ENCODE data around the gene BORCS8.

- no peak for TF ChIP-seq CTCF (IDR thresholded peaks at IDR 0.05)
- TF ChIP-seq POLR2A (IDR thresholded peaks at IDR 0.05): no peak
These were observed 36.3 kb downstream of the BORCS8 start for GRCh38 chr19:19155495-19156219.

Measured in thyroid gland (tissue), 4 donors.